HL-60 (cell line): ENCODE results near the gene FBN1.

Experiments
- CTCF ChIP-seq: IDR thresholded peaks from one replicate; pipeline ENCODE4 v1.5.1; 2011; ENCODE audit warnings: low read length, control low read depth, inconsistent platforms; ENCODE audit not compliant: insufficient read depth
- GABPA ChIP-seq: IDR thresholded peaks from 2 replicates; pipeline ENCODE4 v1.6.1; 2012; ENCODE audit warnings: low read depth
- POLR2AphosphoS5 ChIP-seq: IDR thresholded peaks from 2 replicates; pipeline ENCODE4 v1.6.1; 2012; ENCODE audit warnings: low read depth

- TF ChIP-seq CTCF (no peak), POLR2AphosphoS5 (no peak), GABPA (no peak)
These were observed 7.9 kb downstream of the FBN1 start for GRCh38 chr15:48637639-48638038.
